H9 (cell line): Measurements from ENCODE around the gene POU2F3. TPM values are rescaled to one million over a fixed set of nuclear protein-coding genes. Genes with fewer than 3 reads are reported as not detected.

Experiments
- DNase-seq: peaks from one replicate; pipeline ENCODE4 v3.0.0-alpha.2; 2017
- H2AFZ ChIP-seq: one replicate; pipeline ENCODE4 v1.6.1; 2013; ENCODE audit warnings: mild to moderate bottlenecking, low read length, control low read depth, moderate library complexity
- H2AK5ac ChIP-seq: 2 replicates; pipeline ENCODE4 v1.6.1; 2013; ENCODE audit warnings: low read length, control low read depth, mixed read lengths; ENCODE audit not compliant: insufficient read length
- H2BK120ac ChIP-seq: one replicate; pipeline ENCODE4 v1.6.1; 2013; ENCODE audit warnings: low read depth, mild to moderate bottlenecking, low read length, control low read depth, inconsistent platforms; ENCODE audit not compliant: poor library complexity, severe bottlenecking
- H2BK12ac ChIP-seq: 2 replicates; pipeline ENCODE4 v1.6.1; 2013; ENCODE audit warnings: low read length, control low read depth, mixed read lengths, low read depth; ENCODE audit not compliant: insufficient read length
- H2BK15ac ChIP-seq: 2 replicates; pipeline ENCODE4 v1.6.1; 2013; ENCODE audit warnings: low read depth, low read length, control low read depth
- H2BK20ac ChIP-seq: one replicate; pipeline ENCODE4 v1.6.1; 2013; ENCODE audit warnings: low read depth, mild to moderate bottlenecking, low read length, control low read depth, inconsistent platforms; ENCODE audit not compliant: poor library complexity, severe bottlenecking
- H2BK5ac ChIP-seq: 2 replicates; pipeline ENCODE4 v1.6.1; 2013; ENCODE audit warnings: low read length, control low read depth, mixed read lengths; ENCODE audit not compliant: insufficient read length
- H3K14ac ChIP-seq: 2 replicates; pipeline ENCODE4 v1.6.1; 2013; ENCODE audit warnings: low read length, control low read depth; ENCODE audit not compliant: insufficient read depth
- H3K18ac ChIP-seq: 2 replicates; pipeline ENCODE4 v1.6.1; 2013; ENCODE audit warnings: low read depth, mild to moderate bottlenecking, mixed read lengths, low read length, control low read depth; ENCODE audit not compliant: insufficient read length
- H3K23ac ChIP-seq: 2 replicates; pipeline ENCODE4 v1.6.1; 2013; ENCODE audit warnings: low read length, control low read depth, mixed read lengths, low read depth; ENCODE audit not compliant: insufficient read length
- H3K23me2 ChIP-seq: 2 replicates; pipeline ENCODE4 v1.6.1; 2013; ENCODE audit warnings: low read depth, mild to moderate bottlenecking, mixed read lengths, low read length, control low read depth; ENCODE audit not compliant: insufficient read length, poor library complexity, severe bottlenecking
- H3K27ac ChIP-seq: 2 replicates; pipeline ENCODE4 v1.5.1; 2013; ENCODE audit warnings: low read length, control low read depth, mixed read lengths, low read depth; ENCODE audit not compliant: insufficient read length
- H3K27me3 ChIP-seq: 2 replicates; pipeline ENCODE4 v1.6.1; 2013; ENCODE audit warnings: low read length, control low read depth, inconsistent platforms; ENCODE audit not compliant: insufficient read depth
- H3K4ac ChIP-seq: 2 replicates; pipeline ENCODE4 v1.6.1; 2013; ENCODE audit warnings: low read depth, mild to moderate bottlenecking, control low read depth, inconsistent platforms, low read length, moderate library complexity
- H3K4me1 ChIP-seq: 2 replicates; pipeline ENCODE4 v1.6.1; 2013; ENCODE audit warnings: low read length, control low read depth, inconsistent platforms; ENCODE audit not compliant: insufficient read depth
- H3K4me2 ChIP-seq: 2 replicates; pipeline ENCODE4 v1.6.1; 2013; ENCODE audit warnings: low read length, control low read depth, mixed read lengths; ENCODE audit not compliant: insufficient read length, insufficient read depth
- H3K56ac ChIP-seq: 2 replicates; pipeline ENCODE4 v1.6.1; 2013; ENCODE audit warnings: low read depth, mild to moderate bottlenecking, mixed read lengths, low read length, control low read depth; ENCODE audit not compliant: insufficient read length
- H3K79me1 ChIP-seq: 2 replicates; pipeline ENCODE4 v1.6.1; 2013; ENCODE audit warnings: low read depth, mild to moderate bottlenecking, moderate library complexity, low read length, control low read depth, inconsistent platforms; ENCODE audit not compliant: insufficient read depth, poor library complexity, severe bottlenecking
- H3K79me2 ChIP-seq: 2 replicates; pipeline ENCODE4 v1.6.1; 2013; ENCODE audit warnings: low read length, control low read depth, inconsistent platforms; ENCODE audit not compliant: insufficient read depth
- H3K9ac ChIP-seq: 2 replicates; pipeline ENCODE4 v1.6.1; 2013; ENCODE audit warnings: low read length, control low read depth, mixed read lengths; ENCODE audit not compliant: insufficient read length; ENCODE audit errors: extremely low read depth
- H3K9me3 ChIP-seq: one replicate; pipeline ENCODE4 v1.6.1; 2013; ENCODE audit warnings: low read depth, low read length, inconsistent platforms; ENCODE audit not compliant: control insufficient read depth
- H3T11ph ChIP-seq: one replicate; pipeline ENCODE4 v1.6.1; 2013; ENCODE audit warnings: mild to moderate bottlenecking, low read length, control low read depth, inconsistent platforms
- H4K20me1 ChIP-seq: one replicate; pipeline ENCODE4 v1.6.1; 2013; ENCODE audit not compliant: control insufficient read depth, insufficient read length, insufficient read depth
- H4K5ac ChIP-seq: 2 replicates; pipeline ENCODE4 v1.6.1; 2013; ENCODE audit warnings: low read depth, mild to moderate bottlenecking, mixed read lengths, low read length, control low read depth; ENCODE audit not compliant: insufficient read length
- H4K8ac ChIP-seq: replicated peaks from 2 replicates; pipeline ENCODE4 v1.6.1; 2013; ENCODE audit warnings: low read length, control low read depth, mixed read lengths, low read depth; ENCODE audit not compliant: insufficient read length
- H4K91ac ChIP-seq: 2 replicates; pipeline ENCODE4 v1.6.1; 2013; ENCODE audit warnings: low read depth, mild to moderate bottlenecking, moderate library complexity, mixed read lengths, low read length, control low read depth; ENCODE audit not compliant: insufficient read length
- H3K27ac Mint-ChIP-seq, 3 experiments: 2 replicates in 2 of 3; 3 replicates in 1 of 3; pipeline ENCODE4 v1.8.0; 2020 to 2021; ENCODE audit warnings: mixed read lengths in 3 of 3, mild to moderate bottlenecking in 1 of 3, moderate library complexity in 1 of 3
- H3K27me3 Mint-ChIP-seq: 2 replicates; pipeline ENCODE4 v1.8.0; 2021; ENCODE audit warnings: low read depth, mild to moderate bottlenecking, moderate library complexity, mixed read lengths
- H3K36me3 Mint-ChIP-seq, 3 experiments: 2 replicates in 2 of 3; 3 replicates in 1 of 3; pipeline ENCODE4 v1.8.0; 2020 to 2021; ENCODE audit warnings: low read depth in 3 of 3, mixed read lengths in 3 of 3; ENCODE audit not compliant: insufficient read depth in 1 of 3
- H3K4me1 Mint-ChIP-seq, 2 experiments: 2 replicates each; pipeline ENCODE4 v1.8.0; 2020; ENCODE audit warnings: mixed read lengths in 2 of 2
- H3K4me3 Mint-ChIP-seq, 2 experiments: 2 replicates in 1 of 2; 3 replicates in 1 of 2; pipeline ENCODE4 v1.8.0; 2020 to 2021; ENCODE audit warnings: mild to moderate bottlenecking in 2 of 2, mixed read lengths in 2 of 2, moderate library complexity in 1 of 2
- H3K9me3 Mint-ChIP-seq, 2 experiments: 2 replicates in 1 of 2; 3 replicates in 1 of 2; pipeline ENCODE4 v1.8.0; 2020; ENCODE audit warnings: mild to moderate bottlenecking in 2 of 2, mixed read lengths in 2 of 2, moderate library complexity in 1 of 2
- WGBS: extraction: QIAGEN DNeasy Blood & Tissue Kit; methylation state at CpG from one replicate; pipeline ENCODE4 v1.1.7; 2013; ENCODE audit warnings: missing lambda C conversion rate, low lambda C conversion rate, mixed read lengths; ENCODE audit not compliant: insufficient read length; ENCODE audit errors: extremely low coverage; 5-methylcytosine and 5-hydroxymethylcytosine counted together
- total RNA-seq: library from RNA; stranded (reverse); gene quantifications from 2 replicates; pipeline ENCODE4 v1.2.1, GENCODE V29; 2021
- TF ChIP-seq, protein P1 (sequence below): fragments of 200-600 bp; sonication (generic); conservative IDR thresholded peaks from 3 replicates; pipeline ENCODE4 v1.8.0; 2021; ENCODE audit warnings: antibody characterized with exemption, mild to moderate bottlenecking

The POU2F3 gene
- total RNA-seq, 1 experiment from 2014 or later: 1.1 TPM

DNA sequence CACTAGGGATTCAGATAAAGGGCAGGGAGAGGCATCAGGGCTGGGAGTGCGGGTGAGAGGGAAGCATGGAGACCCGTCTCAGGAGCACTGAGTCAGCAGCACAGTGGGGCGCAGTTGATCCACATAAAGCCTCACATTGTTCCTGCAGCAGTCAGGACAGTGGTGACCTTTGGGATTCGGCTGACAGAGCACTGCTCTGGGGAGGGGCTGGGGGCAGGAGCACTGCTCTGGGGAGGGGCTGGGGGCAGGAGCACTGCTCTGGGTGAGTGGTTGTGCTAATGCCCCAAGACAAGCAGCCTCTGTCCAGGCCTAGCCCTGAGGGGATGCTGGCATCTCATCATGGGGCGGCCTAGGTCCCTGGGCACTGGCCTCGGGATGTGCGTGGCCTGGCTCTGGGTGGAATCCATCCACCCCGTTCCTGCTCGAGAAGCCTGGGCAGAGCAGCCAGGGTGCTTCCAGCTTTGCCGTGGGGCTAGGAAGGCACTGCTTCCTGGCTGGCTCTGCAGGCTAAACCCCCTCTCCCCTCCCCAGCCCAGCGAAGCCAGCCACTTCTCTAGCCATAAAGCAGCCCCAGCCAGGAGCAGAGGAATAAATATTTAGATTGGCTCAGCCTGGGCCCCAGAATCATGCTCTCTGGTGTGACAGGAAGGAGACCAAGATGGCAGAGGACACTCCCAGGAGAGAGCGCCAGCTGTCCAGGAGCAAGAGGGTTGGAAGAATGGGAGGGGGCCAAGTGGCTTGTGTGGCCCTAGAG is 21.8 kb upstream of the POU2F3 start:
- Histone ChIP-seq H3K23me2 (no peaks in the 10 kb centered on the region), H3K56ac (no peak overlapping the region), H2BK15ac (no peak overlapping the region), H3K9me3 (no peaks in the 10 kb centered on the region), H3K14ac (no peak overlapping the region; the same call in 1 of the 2 replicates), H4K20me1 (no peaks in the 10 kb centered on the region), H3K79me1 (no peaks in the 10 kb centered on the region), H3K27me3 (peaks cover 34% of the 10 kb centered on the region), H3K23ac (no peak overlapping the region), H4K91ac (no peak overlapping the region), H2AK5ac (no peak overlapping the region), H2BK12ac (no peak overlapping the region), H3K18ac (no peak overlapping the region), H2BK120ac (no peak overlapping the region), H3K4me2 (no peak overlapping the region), H3T11ph (no peak overlapping the region), H3K4me1 (no peaks in the 10 kb centered on the region), H3K79me2 (no peaks in the 10 kb centered on the region), H3K4ac (no peak overlapping the region), H4K8ac (no peak overlapping the region), H2BK20ac (no peak overlapping the region), H3K27ac (no peak overlapping the region), H4K5ac (no peak overlapping the region), H3K9ac (no peak overlapping the region), H2BK5ac (no peak overlapping the region), H2AFZ (no peak overlapping the region)
- WGBS: no CpG with 5 or more reads among the region's 12 CpGs
- Mint-ChIP-seq H3K4me1 (peaks cover 22 to 36% of the 10 kb centered on the region in 2 experiments), H3K36me3 (no peaks in the 10 kb centered on the region), H3K27me3 (peaks cover 95% of the 10 kb centered on the region), H3K27ac (peak overlapping the region in 1 of 3 experiments; percentile 29; a peak in 1 of 7 replicates), H3K9me3 (no peaks in the 10 kb centered on the region), H3K4me3 (no peak overlapping the region)
- TF ChIP-seq, protein P1, sequence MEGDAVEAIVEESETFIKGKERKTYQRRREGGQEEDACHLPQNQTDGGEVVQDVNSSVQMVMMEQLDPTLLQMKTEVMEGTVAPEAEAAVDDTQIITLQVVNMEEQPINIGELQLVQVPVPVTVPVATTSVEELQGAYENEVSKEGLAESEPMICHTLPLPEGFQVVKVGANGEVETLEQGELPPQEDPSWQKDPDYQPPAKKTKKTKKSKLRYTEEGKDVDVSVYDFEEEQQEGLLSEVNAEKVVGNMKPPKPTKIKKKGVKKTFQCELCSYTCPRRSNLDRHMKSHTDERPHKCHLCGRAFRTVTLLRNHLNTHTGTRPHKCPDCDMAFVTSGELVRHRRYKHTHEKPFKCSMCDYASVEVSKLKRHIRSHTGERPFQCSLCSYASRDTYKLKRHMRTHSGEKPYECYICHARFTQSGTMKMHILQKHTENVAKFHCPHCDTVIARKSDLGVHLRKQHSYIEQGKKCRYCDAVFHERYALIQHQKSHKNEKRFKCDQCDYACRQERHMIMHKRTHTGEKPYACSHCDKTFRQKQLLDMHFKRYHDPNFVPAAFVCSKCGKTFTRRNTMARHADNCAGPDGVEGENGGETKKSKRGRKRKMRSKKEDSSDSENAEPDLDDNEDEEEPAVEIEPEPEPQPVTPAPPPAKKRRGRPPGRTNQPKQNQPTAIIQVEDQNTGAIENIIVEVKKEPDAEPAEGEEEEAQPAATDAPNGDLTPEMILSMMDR: no peak
- no peak for DNase-seq
